Measurements from ENCODE around the gene TCTN1.
"Not testable (repeated sequence)": the region's sequence is repeated elsewhere in the genome, so short reads cannot be mapped to it uniquely, and the experiment has no call there.

The TCTN1 gene

GRCh38 chr12:110640275-110641025 lies 26.5 kb downstream of the TCTN1 start:
- DNase-seq, result no peak

- DNase-seq, result no peak
Observed at GRCh38 chr12:110641521-110641920, 27.6 kb downstream of the TCTN1 start.

GRCh38 chr12:110647631-110648040 lies 33.7 kb downstream of the TCTN1 start:
- no peak for DNase-seq

- DNase-seq, result no peak
Observed at GRCh38 chr12:110649341-110649847, 35.5 kb downstream of the TCTN1 start.

GRCh38 chr12:110654238-110654637 lies 40.3 kb downstream of the TCTN1 start:
- not testable (repeated sequence) for DNase-seq

GRCh38 chr12:110656071-110656655 lies 42.2 kb downstream of the TCTN1 start:
- DNase-seq, result no peak

GRCh38 chr12:110657747-110658146 lies 43.8 kb downstream of the TCTN1 start:
- DNase-seq, result no peak

- DNase-seq, result no peak
Observed at GRCh38 chr12:110658242-110658641, 44.3 kb downstream of the TCTN1 start.

GRCh38 chr12:110658878-110659277 lies 44.9 kb downstream of the TCTN1 start:
- no peak for DNase-seq

- DNase-seq, result no peak
Observed at GRCh38 chr12:110661337-110661972, 47.5 kb downstream of the TCTN1 start.

- no peak for DNase-seq
Observed at GRCh38 chr12:110666892-110667291, 53.0 kb downstream of the TCTN1 start.

- DNase-seq, result no peak
Observed at GRCh38 chr12:110667671-110668070, 53.7 kb downstream of the TCTN1 start.

- DNase-seq, result no peak
Observed at GRCh38 chr12:110668480-110669192, 54.7 kb downstream of the TCTN1 start.

GRCh38 chr12:110669193-110669502 lies 55.2 kb downstream of the TCTN1 start:
- no peak for DNase-seq

GRCh38 chr12:110670161-110670701 lies 56.3 kb downstream of the TCTN1 start:
- DNase-seq, result no peak

GRCh38 chr12:110676171-110676570 lies 62.2 kb downstream of the TCTN1 start:
- no peak for DNase-seq

- DNase-seq, result no peak
Observed at GRCh38 chr12:110677206-110677911, 63.4 kb downstream of the TCTN1 start.

- DNase-seq, result no peak
Observed at GRCh38 chr12:110677982-110678381, 64.1 kb downstream of the TCTN1 start.

- no peak for DNase-seq
Observed at GRCh38 chr12:110679201-110679600, 65.3 kb downstream of the TCTN1 start.

- no peak for DNase-seq
Observed at GRCh38 chr12:110680032-110680431, 66.1 kb downstream of the TCTN1 start.

GRCh38 chr12:110683888-110684287 lies 70.0 kb downstream of the TCTN1 start:
- no peak for DNase-seq

GRCh38 chr12:110684312-110684836 lies 70.4 kb downstream of the TCTN1 start:
- DNase-seq, result no peak

Data from activated naive CD4-positive, alpha-beta T cell (primary cell).